GM19328 (cell line): ENCODE data around the gene PPY.
"Not testable (repeated sequence)": the region's sequence is repeated elsewhere in the genome, so short reads cannot be mapped to it uniquely, and the experiment has no call there.

ENCODE experiments used
- ATAC-seq: cut with Tn5 transposase; IDR thresholded peaks from one replicate; pipeline ENCODE4 v1.9.1; 2021; ENCODE audit warnings: mild to moderate bottlenecking, moderate library complexity; ENCODE audit not compliant: unreplicated experiment

PPY gene

GRCh38 chr17:43966276-43966675 lies 24.0 kb upstream of the PPY start:
- ATAC-seq = no peak

- no peak for ATAC-seq
Measured at GRCh38 chr17:43962479-43962878, 20.2 kb upstream of the PPY start.

DNA sequence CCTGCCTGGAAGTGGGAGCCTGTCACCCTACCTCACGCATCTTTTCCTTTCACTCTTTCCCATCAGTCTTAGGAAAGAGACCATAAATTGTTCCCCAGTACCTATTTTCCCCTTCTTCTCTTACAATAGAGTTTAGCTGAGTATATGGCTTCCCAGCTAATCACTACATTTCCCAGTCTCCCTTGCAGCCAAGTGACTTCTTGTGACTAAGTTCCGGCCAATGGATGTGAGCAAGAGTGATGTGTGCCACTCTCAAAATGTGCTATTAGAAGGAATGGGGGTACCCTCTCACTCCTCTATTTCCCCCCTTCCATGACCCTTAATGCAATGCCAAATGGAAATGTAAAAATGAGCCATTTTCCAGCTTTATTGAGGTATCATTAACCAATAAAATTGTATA lies 19.7 kb upstream of the PPY start:
- ATAC-seq = no peak

DNA sequence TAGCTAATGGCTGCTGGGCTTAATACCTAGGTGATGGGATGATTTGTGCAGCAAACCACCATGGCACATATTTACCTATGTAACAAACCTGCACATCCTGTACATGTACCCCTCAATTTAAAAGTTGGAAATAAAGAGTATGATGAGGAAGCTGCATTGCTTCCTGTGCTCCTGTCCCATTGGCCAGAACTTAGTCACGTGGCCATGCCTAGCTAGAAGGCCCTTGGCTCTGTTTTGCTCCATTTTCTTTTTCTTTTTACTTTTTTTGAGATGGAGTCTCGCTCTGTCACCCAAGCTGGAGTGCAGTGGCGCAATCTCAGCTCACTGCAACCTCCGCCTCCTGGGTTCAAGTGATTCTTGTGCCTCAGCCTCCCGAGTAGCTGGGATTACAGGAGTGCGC lies 19.0 kb upstream of the PPY start:
- ATAC-seq = not testable (repeated sequence)

- ATAC-seq = no peak
Measured at GRCh38 chr17:43958748-43959352, 16.6 kb upstream of the PPY start.

DNA sequence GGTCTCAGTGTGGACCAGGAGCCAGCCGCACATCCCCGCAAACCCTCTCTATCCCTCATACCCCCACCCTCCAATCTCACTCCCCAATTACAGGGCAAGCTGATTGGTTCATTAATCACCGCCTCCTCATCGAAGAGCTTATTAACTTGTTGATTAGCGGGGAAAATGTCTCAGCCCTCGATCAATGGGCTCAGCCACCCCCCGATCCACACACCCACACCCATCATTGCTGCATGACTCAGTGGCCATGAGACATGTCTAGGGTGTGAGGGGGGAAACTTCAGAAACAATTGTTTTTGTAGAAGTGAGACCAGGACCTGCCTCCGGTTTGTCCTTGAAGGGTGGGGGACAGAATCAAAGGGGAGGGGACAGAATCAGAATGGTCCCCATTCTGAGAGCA lies 13.9 kb upstream of the PPY start:
- no peak for ATAC-seq

- no peak for ATAC-seq
Measured at GRCh38 chr17:43953746-43954145, 11.5 kb upstream of the PPY start, which contains the start of gene PYY. PYY (minus strand) TSS chr17:43953940; CDS start chr17:43953483, 457 bp downstream.

- no peak for ATAC-seq
Measured at GRCh38 chr17:43952724-43953666, 10.7 kb upstream of the PPY start.

DNA sequence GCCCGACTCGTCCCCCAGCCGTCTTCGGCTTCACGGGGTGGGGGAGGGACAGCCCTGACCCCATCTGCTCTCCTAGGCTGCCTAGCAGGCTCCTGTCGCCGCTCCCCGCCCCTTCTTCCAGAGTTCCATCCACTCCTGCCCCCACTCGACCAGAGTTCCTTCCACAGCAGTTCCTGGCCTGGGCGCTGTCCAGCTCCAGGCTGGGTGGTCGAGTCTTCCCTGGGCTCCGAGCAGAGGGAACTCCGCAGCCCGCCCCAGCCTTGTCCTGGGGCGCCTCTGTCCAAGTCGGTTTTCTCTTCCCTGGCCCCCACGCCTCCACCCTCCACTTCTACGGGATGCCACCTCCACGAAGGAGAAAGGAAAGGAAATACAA lies 10.1 kb upstream of the PPY start:
- no peak for ATAC-seq

DNA sequence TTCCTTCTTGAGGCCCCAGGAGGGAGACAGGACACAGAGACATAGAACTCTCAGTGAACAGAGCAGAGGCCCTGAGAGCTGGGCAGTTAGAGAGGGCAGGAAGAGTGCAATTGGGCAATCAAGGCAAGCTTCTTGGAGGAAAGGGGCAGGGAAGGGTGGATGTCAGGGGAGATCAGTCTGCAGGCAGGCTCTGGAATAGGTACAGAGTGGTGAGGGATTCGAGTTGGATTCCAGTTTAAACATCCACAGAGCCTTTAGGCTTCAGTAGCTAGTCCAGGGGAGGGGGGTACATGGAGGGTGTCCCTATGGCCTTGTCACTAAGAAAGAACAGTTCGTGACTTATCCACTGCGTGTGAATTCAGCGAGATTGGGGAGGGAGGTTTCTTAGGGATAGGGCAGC lies 9.5 kb upstream of the PPY start:
- no peak for ATAC-seq

DNA sequence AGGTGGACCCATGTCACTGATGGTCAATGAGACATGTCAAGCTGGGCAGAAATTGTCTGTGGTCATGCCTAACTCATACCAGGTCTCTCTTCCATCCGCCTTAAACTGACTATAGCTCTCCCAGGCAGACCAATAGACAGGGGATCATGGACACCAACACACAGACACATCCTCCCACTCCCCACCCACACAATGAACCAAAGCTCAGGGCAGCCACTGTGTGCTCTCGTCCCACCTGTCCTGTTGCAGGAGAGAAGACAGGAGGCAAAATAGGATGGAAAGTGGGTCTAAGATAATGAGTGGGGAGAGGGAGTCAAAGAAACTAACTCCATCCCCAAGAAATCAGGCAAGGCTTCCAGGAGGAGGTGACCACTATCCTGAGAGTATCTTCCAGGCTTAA lies 8.3 kb upstream of the PPY start:
- no peak for ATAC-seq

DNA sequence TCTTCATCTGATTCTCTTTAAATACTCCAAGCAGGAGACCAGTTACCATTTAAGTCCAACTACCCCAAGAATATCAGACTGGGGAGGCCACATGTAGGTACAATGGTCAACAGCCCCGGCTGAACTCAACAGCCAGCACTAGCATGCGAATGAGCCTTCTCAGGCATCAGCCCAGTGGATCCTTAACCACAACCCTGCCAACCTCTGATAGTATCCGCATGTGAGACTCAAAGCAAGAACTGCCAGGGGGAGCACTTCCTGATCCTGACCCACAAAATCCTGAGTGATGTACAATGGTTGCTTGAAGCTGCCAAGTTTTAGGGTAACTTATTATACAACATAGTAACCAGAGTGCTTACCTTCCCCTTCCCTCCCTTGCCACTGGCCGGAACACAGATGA lies 7.5 kb upstream of the PPY start:
- no peak for ATAC-seq

- ATAC-seq = no peak
Measured at GRCh38 chr17:43946781-43947180, 4.5 kb upstream of the PPY start.

DNA sequence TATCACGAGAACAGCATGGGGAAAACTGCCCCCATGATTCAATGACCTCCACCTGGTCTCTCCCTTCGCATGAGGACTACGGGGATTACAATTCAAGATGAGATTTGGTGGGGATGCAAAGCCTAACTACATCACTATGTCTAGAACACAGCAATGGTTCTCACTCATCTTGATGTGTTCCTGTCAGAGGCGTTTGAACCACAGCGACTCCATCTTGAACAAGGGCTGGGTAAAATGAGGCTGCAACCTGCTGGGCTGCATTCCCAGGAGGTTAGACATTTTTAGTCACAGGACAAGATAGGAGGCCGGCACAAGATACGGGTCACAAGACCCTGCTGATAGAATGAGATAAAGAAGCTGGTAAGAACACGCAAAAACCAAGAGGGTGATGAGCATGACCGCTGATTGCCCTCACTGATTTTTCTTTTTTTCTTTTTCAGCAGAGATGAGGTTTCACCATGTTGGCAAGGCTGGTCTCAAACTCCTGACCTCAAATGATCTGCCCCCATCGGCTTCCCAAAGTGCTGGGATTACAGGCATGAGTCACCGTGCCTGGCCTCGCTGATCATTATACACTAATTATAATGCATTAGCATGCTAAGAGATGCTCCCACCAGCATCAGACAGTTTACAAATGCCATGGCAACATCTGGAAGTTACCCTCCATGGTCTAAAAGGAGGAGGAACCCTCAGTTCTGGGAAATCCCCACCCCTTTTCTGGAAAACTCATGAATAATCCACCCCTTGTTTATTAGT lies 3.0 kb upstream of the PPY start:
- ATAC-seq = no peak

- ATAC-seq = no peak
Measured at GRCh38 chr17:43940630-43941029, 1.6 kb downstream of the PPY start.

GRCh38 chr17:43939886-43940285 lies 2.4 kb downstream of the PPY start:
- no peak for ATAC-seq

GRCh38 chr17:43939452-43939851 lies 2.8 kb downstream of the PPY start:
- ATAC-seq = not testable (repeated sequence)

- ATAC-seq = no peak
Measured at GRCh38 chr17:43938838-43939182, 3.5 kb downstream of the PPY start.

- no peak for ATAC-seq
Measured at GRCh38 chr17:43936434-43936833, 5.8 kb downstream of the PPY start.

DNA sequence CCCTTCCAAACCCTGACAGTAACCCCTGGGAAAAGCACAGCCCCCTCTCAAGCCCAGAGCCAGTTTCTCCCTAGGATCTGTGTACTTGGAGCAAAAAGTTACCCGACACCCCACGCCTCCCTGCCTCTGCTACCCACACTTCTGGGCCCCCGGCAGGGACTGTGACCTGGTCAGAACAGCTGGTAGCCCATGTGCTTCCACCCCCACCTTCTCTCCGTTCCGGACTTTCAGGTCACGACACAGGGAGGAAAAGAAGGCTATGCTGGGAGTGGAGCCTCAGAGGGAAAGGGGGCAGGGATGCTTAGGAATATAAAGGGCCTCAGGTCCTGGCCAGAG lies 6.4 kb downstream of the PPY start:
- no peak for ATAC-seq

DNA sequence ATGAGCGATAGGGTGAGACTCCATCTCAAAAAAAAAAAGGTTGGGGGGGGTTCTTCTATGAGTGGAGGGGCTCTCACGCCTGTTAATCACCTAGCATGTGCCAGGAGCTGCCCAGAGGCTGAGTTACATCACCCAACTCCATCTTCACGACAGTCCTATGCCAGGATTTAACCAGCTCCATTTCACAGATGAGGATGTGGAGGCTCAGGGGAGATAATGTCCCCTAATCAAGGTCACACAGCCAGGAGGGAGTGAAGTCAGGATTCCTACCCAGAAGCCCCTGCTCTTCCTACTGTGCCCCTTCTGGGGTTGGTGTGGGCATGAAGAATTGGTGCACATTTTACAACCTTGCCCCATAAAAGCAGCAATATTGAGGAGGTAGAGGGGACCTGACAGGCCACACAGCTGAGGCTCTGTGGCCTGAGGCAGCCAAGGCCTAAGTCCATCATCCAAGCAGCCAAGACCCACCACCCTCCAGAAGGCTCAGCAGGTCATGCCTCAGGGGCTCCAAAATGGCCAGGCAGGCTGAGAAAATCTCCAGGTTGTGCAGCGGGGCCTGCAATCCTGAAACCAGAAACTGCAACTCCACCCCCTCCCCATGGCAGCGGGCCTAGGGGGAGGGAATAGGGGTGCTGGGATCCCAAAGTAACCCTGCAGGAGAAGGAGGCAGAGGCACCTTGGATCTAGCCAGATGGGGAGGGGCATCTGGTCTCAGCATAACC lies 6.9 kb downstream of the PPY start:
- no peak for ATAC-seq
